ENCODE results near the gene GUCY1B1.

- TF ChIP-seq CTCF (IDR thresholded peaks at IDR 0.05 in 2 of 3, conservative IDR thresholded peaks at IDR 0.05 in 1 of 3; ENCODE audit: borderline replicate concordance in 1 of 3, insufficient read depth in 1 of 3, low read depth in 2 of 3, low read length in 2 of 3) (no peak), POLR2A (IDR thresholded peaks at IDR 0.05; ENCODE audit: borderline replicate concordance, extremely low read depth, insufficient read depth, insufficient read length) (no peak), EZH2phosphoT487 (IDR thresholded peaks at IDR 0.05; ENCODE audit: borderline replicate concordance) (no peak)
Observed at GRCh38 chr4:155842080-155842479, 83.3 kb downstream of the GUCY1B1 start.

Data from HCT116 (cell line).